NCI-H2107 treated with DMSO at 0.1 percent for 48 hours (cell line): ENCODE results near the gene DCC.

Source experiments
- DNase-seq: peaks from one replicate; lab custom pipeline; 2025; ENCODE audit not compliant: unreplicated experiment; lab: John Stamatoyannopoulos, UW

The DCC gene

DNA sequence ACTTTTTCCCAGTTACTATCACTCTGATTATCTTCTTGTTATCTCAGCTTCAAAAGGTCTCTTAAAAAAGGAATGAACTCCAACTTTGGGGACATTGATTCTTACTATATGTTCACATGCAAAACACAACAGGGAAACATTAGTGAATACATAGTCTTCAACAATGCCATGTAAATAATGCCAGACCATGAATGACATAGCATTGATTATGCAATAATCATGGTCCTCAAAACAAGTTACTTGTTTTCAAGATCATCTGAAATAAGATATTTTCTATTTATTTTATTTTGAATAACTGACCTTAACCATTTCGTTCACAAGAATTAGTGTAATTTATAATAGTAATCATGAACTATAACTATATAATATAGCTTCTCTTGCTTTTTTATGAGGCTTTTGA, 982.2 kb downstream of the DCC start:
- DNase-seq = no peak

DNA sequence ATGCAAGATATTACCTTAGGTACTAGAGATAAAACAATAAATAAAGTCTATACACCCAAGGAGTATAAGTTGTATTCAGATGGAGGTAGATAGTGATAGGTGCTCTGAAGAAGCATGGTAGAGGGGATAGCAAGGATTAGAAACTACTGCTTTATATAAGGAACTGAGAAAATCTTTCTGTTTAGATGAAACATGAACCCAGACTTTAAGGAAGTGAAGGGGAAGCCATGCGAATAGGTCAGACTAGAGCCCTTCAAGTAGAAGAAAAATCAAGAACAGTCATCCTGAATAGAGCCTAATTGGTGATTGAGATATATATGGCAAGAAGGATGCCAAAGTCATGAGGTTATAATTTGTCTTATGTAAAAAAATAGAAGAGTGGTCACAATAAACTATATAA, 984.4 kb downstream of the DCC start:
- no peak for DNase-seq

DNA sequence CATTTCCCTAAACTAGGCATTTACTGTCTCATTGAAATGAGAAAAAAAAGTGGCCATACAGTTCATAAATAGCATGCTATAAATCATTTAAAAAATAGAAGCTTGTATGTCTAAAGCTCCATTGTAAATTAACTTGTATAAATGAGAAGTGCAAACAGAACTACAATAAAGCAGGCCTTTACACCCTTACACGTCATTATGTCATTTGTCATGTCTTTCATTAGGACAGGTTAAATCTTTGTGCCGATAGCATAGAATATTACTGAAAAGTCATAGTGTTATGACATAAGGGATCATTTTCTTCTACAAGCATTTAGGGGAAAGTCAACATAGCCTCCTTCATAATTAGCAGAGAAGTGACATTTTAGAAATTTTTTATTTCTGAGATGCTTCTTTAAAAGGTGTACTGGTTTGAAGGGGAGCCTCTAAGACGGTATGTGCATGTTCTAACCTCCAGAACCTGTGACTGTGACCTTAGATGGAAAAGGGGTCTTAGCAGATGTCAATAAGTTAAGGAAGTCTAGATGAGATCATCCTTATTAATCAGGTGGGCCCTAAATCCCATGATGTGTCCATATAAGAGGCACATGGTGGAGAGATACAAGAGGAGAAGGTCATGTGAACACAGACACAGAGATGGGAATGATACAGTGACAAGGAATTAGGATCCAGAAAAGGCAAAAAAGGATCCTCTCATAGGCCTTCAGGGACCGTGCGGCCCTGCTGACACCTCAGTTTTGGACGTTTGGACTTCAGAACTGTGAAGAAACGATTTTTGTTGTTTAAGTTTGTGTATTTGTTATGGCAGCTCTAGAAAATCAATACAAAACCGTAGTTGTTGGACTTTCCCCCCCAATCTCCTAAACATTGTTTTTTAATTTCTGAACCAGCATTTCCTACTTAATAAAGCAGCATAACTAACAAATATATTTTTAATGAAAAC, 1020.8 kb downstream of the DCC start:
- DNase-seq = no peak

- DNase-seq = no peak
These were observed 1035.6 kb downstream of the DCC start for GRCh38 chr18:53375621-53376020.

GRCh38 chr18:53380063-53380639, 1040.2 kb downstream of the DCC start:
- DNase-seq = peak; percentile 6

DNA sequence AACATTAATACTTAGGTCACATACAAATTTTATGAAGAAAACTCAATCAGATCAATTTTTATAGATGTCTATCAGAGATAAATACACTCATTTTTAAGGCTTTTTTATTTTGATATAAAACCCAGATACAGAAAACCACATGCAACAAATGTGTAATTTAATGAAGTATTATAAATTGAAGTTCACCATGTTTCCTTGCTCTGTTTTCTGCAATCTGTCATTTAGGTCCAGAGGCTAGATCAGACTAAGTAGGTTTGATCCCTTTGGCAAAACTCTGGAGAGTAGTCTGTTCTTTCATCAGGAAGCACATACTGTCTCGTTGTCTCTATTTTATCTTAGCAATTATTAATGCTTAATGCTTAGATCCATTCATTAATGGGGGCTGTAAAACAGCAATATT, 1042.9 kb downstream of the DCC start:
- DNase-seq = no peak

- no peak for DNase-seq
These were observed 1045.9 kb downstream of the DCC start for GRCh38 chr18:53385889-53386288.

GRCh38 chr18:53387581-53387980, 1047.6 kb downstream of the DCC start:
- no peak for DNase-seq

DNA sequence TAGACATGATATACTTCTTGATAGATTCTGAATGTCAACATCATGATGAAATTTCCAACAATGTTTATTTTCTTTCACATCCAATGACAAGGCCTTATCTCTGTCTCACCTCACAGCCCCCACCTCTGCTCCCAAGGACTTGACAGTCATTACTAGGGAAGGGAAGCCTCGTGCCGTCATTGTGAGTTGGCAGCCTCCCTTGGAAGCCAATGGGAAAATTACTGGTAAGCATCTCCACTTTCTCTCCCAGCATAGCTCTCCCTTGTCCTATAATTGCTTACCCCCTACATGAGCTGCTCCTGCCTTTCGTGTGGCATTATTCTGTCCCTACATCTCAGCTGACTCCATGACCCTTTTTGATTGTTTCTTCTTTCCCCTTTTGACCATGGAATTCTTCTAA, 1062.7 kb downstream of the DCC start:
- no peak for DNase-seq

DNA sequence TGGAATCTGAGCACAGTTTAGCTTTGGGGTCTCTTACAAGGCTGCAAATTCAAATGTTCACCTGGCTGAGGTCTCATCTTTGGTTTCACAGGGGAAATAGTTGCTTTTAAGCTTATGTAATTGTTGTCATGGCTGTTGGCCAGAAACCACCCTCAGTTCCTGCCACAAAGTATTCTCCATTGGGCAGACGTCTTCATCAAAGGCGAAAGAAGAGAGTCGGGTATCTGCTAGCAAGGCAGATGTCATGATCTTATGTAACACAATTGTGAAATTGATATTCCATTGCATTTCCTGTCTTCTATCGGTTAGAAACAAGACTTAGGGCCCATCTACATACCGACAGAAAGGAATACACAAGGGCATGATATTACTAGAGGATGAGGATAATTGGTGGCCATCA, 1068.3 kb downstream of the DCC start:
- no peak for DNase-seq

GRCh38 chr18:53411511-53411910, 1071.5 kb downstream of the DCC start:
- DNase-seq = no peak

- no peak for DNase-seq
These were observed 1077.0 kb downstream of the DCC start for GRCh38 chr18:53417003-53417402.

DNA sequence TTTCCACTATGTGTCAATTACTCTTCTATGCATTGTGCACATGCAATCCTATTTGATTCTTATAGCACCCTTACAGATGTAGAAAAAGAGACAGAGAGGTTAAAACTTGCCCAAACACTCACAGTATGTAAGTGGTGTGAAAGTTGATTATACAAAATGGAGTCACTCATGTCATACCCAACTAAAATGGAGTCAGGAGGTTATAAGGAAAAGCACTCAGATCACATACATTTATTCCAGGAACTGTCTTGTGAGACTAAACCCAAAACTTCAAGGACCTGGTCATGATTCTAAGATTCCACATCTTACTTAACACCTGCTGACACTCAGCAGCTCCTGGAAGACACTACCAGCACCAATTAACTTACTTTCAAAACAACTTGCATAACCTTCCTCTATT, 1081.9 kb downstream of the DCC start:
- no peak for DNase-seq

DNA sequence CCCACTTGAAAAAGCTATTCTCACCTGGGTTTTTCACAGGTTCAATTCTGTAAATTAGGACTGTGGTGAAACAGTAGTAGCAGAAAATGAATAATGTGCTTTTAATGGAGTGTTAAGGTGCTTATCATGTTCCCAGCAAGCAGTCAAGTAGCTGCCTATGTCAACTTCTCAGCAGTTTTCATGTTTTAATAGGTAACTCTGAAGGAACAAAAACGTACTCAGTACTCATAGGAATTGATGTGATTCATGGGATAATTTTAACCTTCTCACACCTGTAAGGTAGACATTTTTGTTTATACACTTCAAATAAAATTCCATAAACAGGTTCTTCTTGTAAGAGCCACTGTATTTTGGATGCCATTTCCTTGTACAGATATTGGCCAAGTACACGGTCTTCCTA, 1082.9 kb downstream of the DCC start:
- DNase-seq = peak; percentile 79

- DNase-seq = peak; percentile 12
These were observed 1086.7 kb downstream of the DCC start for GRCh38 chr18:53426666-53427184.

DNA sequence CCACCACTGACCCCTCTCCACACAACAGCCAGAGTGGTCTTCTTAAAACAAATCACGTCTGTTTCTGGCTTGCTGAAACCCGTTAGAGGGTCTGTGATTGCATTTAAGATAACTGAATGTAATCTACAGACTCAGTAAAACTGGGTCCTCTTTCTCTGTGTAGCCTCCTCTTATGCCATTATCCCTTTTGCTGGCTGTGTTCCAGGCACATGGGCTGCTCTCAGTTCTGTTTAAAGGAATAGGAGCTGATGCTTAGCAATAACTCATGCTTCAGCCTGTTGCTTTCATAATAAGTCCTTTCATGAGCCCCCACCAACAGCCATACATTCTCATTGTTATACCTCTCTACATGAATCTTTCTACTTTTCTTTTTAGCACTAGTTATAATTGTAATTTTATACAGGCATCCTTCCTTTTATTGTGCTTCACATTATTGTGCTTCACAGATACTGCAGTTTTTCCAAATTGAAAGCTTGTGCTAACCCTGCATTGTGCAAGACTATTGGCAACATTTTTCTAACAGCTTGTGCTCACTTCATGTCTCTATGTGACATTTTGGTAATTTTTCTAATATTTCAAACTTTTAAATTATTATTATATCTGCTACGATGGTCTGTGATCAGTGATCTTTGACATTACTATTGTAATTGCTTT, 1101.9 kb downstream of the DCC start:
- DNase-seq = no peak

DNA sequence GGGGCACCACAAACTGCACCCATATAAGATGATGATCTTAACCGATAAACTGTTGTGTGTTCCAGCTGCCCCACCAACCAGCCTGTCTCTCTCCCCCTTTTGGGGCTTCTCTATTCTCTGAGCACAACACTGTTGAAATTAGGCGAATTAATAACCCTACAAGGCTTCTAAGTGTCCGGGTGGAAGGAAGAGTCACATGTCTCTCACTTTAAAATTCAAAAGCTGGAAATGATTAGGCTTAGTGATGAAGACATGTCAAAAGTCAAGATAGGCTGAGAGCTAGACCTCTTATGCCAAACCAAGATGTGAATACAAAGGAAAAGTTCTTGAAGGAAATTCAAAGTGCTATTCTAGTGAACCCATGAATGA, 1102.4 kb downstream of the DCC start:
- no peak for DNase-seq

GRCh38 chr18:53443336-53443735, 1103.3 kb downstream of the DCC start:
- no peak for DNase-seq

DNA sequence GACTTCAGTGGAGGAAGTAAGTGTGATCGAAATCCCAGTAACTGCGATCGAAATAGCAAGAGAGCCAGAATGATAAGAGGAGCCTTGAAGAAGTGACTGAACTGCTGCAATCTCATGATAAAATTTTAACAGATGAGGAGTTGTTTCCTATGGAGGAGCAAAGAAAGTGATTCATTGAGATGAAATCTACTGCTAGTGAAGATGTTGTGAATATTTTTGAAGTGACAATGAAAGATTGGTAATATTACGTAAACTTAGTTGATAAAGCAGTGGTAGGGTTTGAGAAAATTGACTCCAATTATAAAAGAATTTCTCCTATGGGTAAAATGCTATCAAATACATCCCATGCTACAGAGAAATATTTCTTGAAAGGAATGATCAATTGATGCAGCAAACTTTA, 1103.8 kb downstream of the DCC start:
- DNase-seq = no peak

DNA sequence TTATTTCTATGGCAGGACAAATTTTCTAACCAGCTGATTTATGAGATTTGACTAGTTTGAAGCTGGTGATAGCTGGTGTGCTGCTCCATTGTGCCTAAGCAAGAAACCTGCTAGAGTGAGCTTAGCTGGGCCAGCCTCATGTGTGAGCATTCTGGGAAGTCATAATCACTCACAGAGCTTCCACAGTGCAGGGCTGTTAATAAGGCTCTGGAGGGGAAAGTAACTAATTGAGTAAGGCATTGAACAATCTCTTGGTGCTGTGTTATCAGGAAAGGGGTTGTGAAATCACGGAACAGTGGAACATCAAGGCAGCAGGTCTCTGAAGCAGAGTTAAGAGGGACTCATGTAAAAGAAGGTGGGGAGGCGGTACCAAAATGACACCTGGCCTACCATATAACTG, 1111.9 kb downstream of the DCC start:
- no peak for DNase-seq

- DNase-seq = no peak
These were observed 1117.1 kb downstream of the DCC start for GRCh38 chr18:53457068-53457467.

DNA sequence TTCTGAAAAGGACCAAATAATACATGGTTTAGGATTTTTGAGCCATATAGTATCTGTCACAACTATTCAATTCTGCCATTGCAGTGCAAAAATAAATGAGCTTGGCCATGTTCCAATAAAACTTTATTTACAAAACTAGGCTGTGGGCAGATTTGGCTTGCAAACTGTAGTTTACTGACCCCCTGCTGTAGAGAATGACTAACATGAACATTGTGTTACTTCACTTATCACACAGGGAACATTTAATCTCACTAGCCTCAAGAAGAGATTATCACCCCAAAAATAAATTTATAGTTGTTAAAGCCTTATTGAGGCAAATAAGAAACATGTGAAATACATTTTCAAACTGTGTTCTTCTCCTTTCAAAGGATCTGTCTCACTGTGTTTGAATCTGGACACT, 1118.3 kb downstream of the DCC start:
- no peak for DNase-seq
